Heart left ventricle (tissue), 16 donors: ENCODE data around the gene FAXC. TPM values are rescaled to one million over a fixed set of nuclear protein-coding genes. Genes with fewer than 3 reads are reported as not detected.

Experiments used
- ATAC-seq, 4 donors: fragments of 200-7000 bp; cut with Tn5 transposase; one replicate each; pipeline ENCODE4 v1.9.1; 2020 to 2022; ENCODE audit warnings: moderate library complexity in 4 of 4, mild to moderate bottlenecking in 3 of 4, moderate number of reproducible peaks in 1 of 4
- DNase-seq, 5 donors: peaks; one replicate each; pipeline ENCODE4 v3.0.0-alpha.2; 2020
- H3K27ac ChIP-seq, 12 donors: fragments of 200-600 bp; sonication (generic) in 4 of 12; one replicate each; pipeline versions ENCODE4 v1.5.0 to v1.8.0; 2016 to 2022; ENCODE audit warnings: mild to moderate bottlenecking in 2 of 12
- H3K27me3 ChIP-seq, 9 donors: fragments of 200-600 bp; sonication (generic) in 2 of 9; one replicate each; pipeline versions ENCODE4 v1.5.1 to v1.8.0; 2016 to 2022; ENCODE audit warnings: mild to moderate bottlenecking in 3 of 9
- H3K36me3 ChIP-seq, 9 donors: fragments of 200-600 bp; sonication (generic) in 2 of 9; one replicate each; pipeline versions ENCODE4 v1.5.0 to v1.8.0; 2018 to 2022; ENCODE audit warnings: mild to moderate bottlenecking in 2 of 9
- H3K4me1 ChIP-seq, 12 donors: fragments of 200-600 bp; sonication (generic) in 4 of 12; one replicate each; pipeline versions ENCODE4 v1.5.0 to v1.8.0; 2016 to 2022; ENCODE audit warnings: mild to moderate bottlenecking in 3 of 12
- H3K4me3 ChIP-seq, 12 donors: fragments of 200-600 bp; sonication (generic) in 4 of 12; one replicate each; pipeline versions ENCODE4 v1.5.0 to v1.8.0; 2017 to 2022; ENCODE audit warnings: mild to moderate bottlenecking in 9 of 12, moderate library complexity in 4 of 12
- H3K9me3 ChIP-seq, 12 donors: fragments of 200-600 bp; sonication (generic) in 4 of 12; one replicate each; pipeline versions ENCODE4 v1.5.0 to v1.8.0; 2016 to 2022; ENCODE audit warnings: mild to moderate bottlenecking in 1 of 12
- POLR2A ChIP-seq, 2 donors: fragments of 450-650 bp; IDR thresholded peaks; one replicate each; pipeline ENCODE4 v1.6.1; 2017; ENCODE audit warnings: antibody characterized with exemption in 2 of 2, mild to moderate bottlenecking in 2 of 2, moderate library complexity in 2 of 2
- WGBS, 4 donors: extraction: QIAGEN DNeasy Blood & Tissue Kit in 2 of 4; methylation state at CpG; one replicate each; pipeline versions ENCODE4 v1.1.5 to v1.1.7; 2013 to 2018; 5-methylcytosine and 5-hydroxymethylcytosine counted together
- intact Hi-C, 10 donors: fragments of 100-400 bp; cut with DNase I; formaldehyde crosslinking; loops; one replicate each; pipeline versions ENCODE4 v1.11.1 to v1.14.2; 2022
- polyA plus RNA-seq, 2 donors: library from polyadenylated mRNA; stranded (reverse); fragments of 200-250 nt; gene quantifications; one replicate each; pipeline ENCODE4 v1.2.3, GENCODE V29; 2013
- total RNA-seq, 9 donors: library from RNA; depleted of rRNA in 2 of 9; stranded (reverse); fragments of >200 nt in 2 of 9; fragmentation: NEBNext Ultra II Directional in 3 of 9; extraction: Animal tissue kit (Norgen Biotek cat#: 25700) in 3 of 9; gene quantifications; one replicate each; pipeline versions ENCODE4 v1.1.0 to v1.2.4, GENCODE V29; 2016 to 2023
- TF ChIP-seq, protein P1 (sequence below), 12 donors: fragments of 200-600 bp; sonication (generic) in 4 of 12; IDR thresholded peaks; one replicate each; pipeline versions ENCODE4 v1.5.0 to v1.8.0; 2018 to 2022; ENCODE audit warnings: antibody characterized with exemption in 12 of 12, mild to moderate bottlenecking in 5 of 12
- donor health status: ischemic (EF 13 %, LVEDD 7.1; RV severe dilation, severe dysfunction).
- donor health status: healthy with polysubstance abuse.
- donor health status: DM: no; HTN: yes; CAD: no.
- donor health status: DM: no; HTN: no; CAD: no.
- donor health status: ischemic (EF 25% LVEDD 6.9; RV normal size, moderate dysfunction).
- donor health status: ischemic (EF 25% LVEDD 5.7; RV mildly dilated, moderate dysfunction).
- donor health status: healthy.
- donor health status: DM: yes; HTN: yes; CAD: no.
- donor health status: ischemic (EF 35%, LVEDD 5.7; RV mildly dilated, moderate dysfunction).
- donor health status: nonischemic (EF 11% LVEDD 7.7; RV severe dilation, severe dysfunction).
- donor health status: DM: yes; HTN: yes; CAD: no.
- donor health status: PGD.
- donor health status: ischemic (EF 29% LVEDD 5.4; RV normal size, mild dysfunction).
- donor health status: nonischemic (EF 23%, LVEDD 6.1; RV moderate dilation, normal function).

The FAXC gene
- total and polyA plus RNA-seq, 11 donors, result under 0.01 to 3.2 (median 0.51) TPM; not detected in 3

DNA sequence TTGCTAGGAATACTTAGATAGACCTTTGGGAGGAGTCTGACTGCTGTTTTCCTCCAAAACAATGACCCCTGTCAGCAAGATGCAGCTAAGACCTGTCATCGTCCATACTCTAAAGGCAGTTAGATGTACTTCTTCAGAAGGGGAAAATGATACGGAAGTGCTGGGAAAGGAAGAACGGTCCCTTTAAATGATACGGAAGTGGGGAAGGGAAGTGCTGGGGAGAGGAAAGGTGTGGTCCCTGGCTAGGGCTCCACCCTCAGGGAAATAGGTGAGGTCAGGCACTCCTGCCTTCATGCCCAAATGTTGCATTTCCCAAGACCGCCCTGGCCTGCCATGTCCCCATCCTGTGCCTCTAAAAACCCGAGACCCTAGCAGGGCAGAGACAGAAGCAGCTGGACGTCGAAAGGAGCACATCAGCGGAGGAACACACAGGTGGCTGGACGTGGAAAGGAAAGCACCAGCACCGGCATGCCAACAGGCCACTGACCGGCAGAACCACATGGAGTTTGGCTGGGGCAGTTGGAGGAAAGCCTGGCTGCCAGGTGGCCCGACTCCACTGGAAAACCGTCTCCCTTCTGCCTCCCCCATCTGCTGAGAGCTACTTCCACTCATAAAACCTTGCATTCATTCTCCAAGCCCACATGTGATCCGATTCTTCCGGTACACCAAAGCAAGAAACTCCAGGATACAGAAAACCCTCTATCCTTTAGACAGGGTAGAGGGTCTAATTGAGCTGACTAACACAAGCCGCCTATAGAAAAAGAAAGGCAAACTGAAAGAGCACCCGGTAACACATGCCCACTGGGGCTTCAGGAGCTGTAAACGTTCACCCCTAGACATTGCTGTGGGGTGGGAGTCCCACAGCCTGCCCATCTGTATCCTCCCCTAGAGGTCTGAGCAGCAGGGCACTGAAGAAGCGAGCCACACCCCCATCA lies 94.6 kb downstream of the FAXC start:
- H3K4me1 ChIP-seq, result no peaks in the 10 kb centered on the region
- H3K27me3 ChIP-seq, result no peaks in the 10 kb centered on the region
- no peak for TF ChIP-seq POLR2A (IDR thresholded peaks at IDR 0.05)
- TF ChIP-seq, protein P1, sequence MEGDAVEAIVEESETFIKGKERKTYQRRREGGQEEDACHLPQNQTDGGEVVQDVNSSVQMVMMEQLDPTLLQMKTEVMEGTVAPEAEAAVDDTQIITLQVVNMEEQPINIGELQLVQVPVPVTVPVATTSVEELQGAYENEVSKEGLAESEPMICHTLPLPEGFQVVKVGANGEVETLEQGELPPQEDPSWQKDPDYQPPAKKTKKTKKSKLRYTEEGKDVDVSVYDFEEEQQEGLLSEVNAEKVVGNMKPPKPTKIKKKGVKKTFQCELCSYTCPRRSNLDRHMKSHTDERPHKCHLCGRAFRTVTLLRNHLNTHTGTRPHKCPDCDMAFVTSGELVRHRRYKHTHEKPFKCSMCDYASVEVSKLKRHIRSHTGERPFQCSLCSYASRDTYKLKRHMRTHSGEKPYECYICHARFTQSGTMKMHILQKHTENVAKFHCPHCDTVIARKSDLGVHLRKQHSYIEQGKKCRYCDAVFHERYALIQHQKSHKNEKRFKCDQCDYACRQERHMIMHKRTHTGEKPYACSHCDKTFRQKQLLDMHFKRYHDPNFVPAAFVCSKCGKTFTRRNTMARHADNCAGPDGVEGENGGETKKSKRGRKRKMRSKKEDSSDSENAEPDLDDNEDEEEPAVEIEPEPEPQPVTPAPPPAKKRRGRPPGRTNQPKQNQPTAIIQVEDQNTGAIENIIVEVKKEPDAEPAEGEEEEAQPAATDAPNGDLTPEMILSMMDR (IDR thresholded peaks at IDR 0.05), result no peak
- WGBS, 4 donors, result 74 to 81% (median 77%) methylated on average over 19 to 20 of the region's 20 CpGs
- ATAC-seq (no peak), DNase-seq (no peak)
- no peak overlapping the region for H3K27ac ChIP-seq
- no peak overlapping the region for H3K4me3 ChIP-seq
- H3K36me3 ChIP-seq, result no peaks in the 10 kb centered on the region
- intact Hi-C loops, result no loop called here
- no peaks in the 10 kb centered on the region for H3K9me3 ChIP-seq

- DNase-seq (no peak), ATAC-seq (no peak)
- H3K9me3 ChIP-seq, result no peaks in the 10 kb centered on the region
- no peaks in the 10 kb centered on the region for H3K4me1 ChIP-seq
- intact Hi-C loops, result no loop called here
- H3K27ac ChIP-seq, result no peak overlapping the region
- H3K4me3 ChIP-seq, result no peak overlapping the region
- no peaks in the 10 kb centered on the region for H3K36me3 ChIP-seq
- peaks cover 0 to 3% (median 0%) of the 10 kb centered on the region in 9 donors for H3K27me3 ChIP-seq
- 72 to 82% (median 76%) methylated on average over 1 to 2 of the region's 2 CpGs for WGBS, 4 donors
- TF ChIP-seq, protein P1 (IDR thresholded peaks at IDR 0.05), result no peak
- no peak for TF ChIP-seq POLR2A (IDR thresholded peaks at IDR 0.05)
Measured at GRCh38 chr6:99253271-99253670, 96.2 kb downstream of the FAXC start.

DNA sequence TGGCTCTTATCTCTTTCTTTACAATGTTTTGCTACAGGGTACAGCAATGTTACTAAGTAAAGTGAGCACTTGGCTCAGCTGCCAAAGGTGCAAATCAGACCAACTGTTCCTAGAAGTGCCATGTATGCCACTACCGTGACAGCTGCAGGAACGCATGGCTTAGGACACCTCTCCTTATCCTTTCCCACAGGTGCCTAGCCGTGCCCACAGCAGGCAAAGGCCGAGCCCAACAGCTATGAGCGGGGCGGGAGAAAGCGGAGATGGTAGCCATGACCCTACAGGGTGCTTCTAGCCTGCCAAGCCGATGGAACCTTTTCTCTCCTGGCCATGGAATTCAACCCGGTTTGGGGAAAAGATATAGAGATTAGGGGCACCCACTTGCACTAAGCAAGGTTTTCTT lies 97.1 kb downstream of the FAXC start:
- ATAC-seq (no peak), DNase-seq (no peak)
- H3K9me3 ChIP-seq, result no peaks in the 10 kb centered on the region
- H3K27me3 ChIP-seq, result peaks cover 0 to 3% (median 0%) of the 10 kb centered on the region in 9 donors
- H3K4me3 ChIP-seq, result no peak overlapping the region
- WGBS, 4 donors, result 82 to 88% (median 84%) methylated on average over 9 of the region's 9 CpGs
- intact Hi-C loops, result no loop called here
- H3K4me1 ChIP-seq, result no peaks in the 10 kb centered on the region
- H3K36me3 ChIP-seq, result no peaks in the 10 kb centered on the region
- no peak overlapping the region for H3K27ac ChIP-seq
- no peak for TF ChIP-seq POLR2A (IDR thresholded peaks at IDR 0.05)
- TF ChIP-seq, protein P1 (IDR thresholded peaks at IDR 0.05), result no peak

GRCh38 chr6:99250476-99250875 lies 99.0 kb downstream of the FAXC start:
- Histone ChIP-seq H3K27me3 (peaks cover 0 to 3% (median 0%) of the 10 kb centered on the region in 9 donors), H3K9me3 (no peaks in the 10 kb centered on the region), H3K4me3 (no peak overlapping the region), H3K27ac (no peak overlapping the region), H3K36me3 (no peaks in the 10 kb centered on the region), H3K4me1 (no peaks in the 10 kb centered on the region)
- DNase-seq, result no peak
- WGBS, 4 donors, result 89 to 94% (median 90%) methylated on average over 2 of the region's 2 CpGs
- TF ChIP-seq, protein P1 (IDR thresholded peaks at IDR 0.05), result no peak
- no peak for TF ChIP-seq POLR2A (IDR thresholded peaks at IDR 0.05)
- no peak for ATAC-seq
- intact Hi-C loops, result no loop called here
